ENCODE results near the gene SP9.
A peak's percentile ranks its signal among the peaks of the same experiment; 100 is the strongest.

Gene SP9

GRCh38 chr2:174338671-174339560 is 4.2 kb downstream of the SP9 start:
- Histone ChIP-seq H3K9me3 (ENCODE audit: control insufficient read depth, low read length) (no peaks in the 10 kb centered on the region), H3K27ac (ENCODE audit: insufficient read depth, low read length, poor library complexity, severe bottlenecking) (no peak overlapping the region), H3K36me3 (ENCODE audit: control insufficient read depth, insufficient read depth, low read length) (no peaks in the 10 kb centered on the region), H3K27me3 (replicated peaks; ENCODE audit: control insufficient read depth, insufficient read depth, low read length, poor library complexity, severe bottlenecking) (peaks cover 95% of the 10 kb centered on the region), H3K4me1 (ENCODE audit: control insufficient read depth, insufficient read depth, low read length, poor library complexity, severe bottlenecking) (peaks cover 73% of the 10 kb centered on the region), H3K4me3 (ENCODE audit: insufficient read depth, low read depth, low read length, poor library complexity, severe bottlenecking) (no peak overlapping the region)
- no peak for DNase-seq

- Histone ChIP-seq H3K4me3 (ENCODE audit: insufficient read depth, low read depth, low read length, poor library complexity, severe bottlenecking) (no peak overlapping the region), H3K9me3 (ENCODE audit: control insufficient read depth, low read length) (no peaks in the 10 kb centered on the region), H3K27me3 (replicated peaks; ENCODE audit: control insufficient read depth, insufficient read depth, low read length, poor library complexity, severe bottlenecking) (peaks cover 97% of the 10 kb centered on the region), H3K36me3 (ENCODE audit: control insufficient read depth, insufficient read depth, low read length) (no peaks in the 10 kb centered on the region), H3K4me1 (ENCODE audit: control insufficient read depth, insufficient read depth, low read length, poor library complexity, severe bottlenecking) (peaks cover 67% of the 10 kb centered on the region), H3K27ac (ENCODE audit: insufficient read depth, low read length, poor library complexity, severe bottlenecking) (no peak overlapping the region)
- DNase-seq, result no peak
Observed at GRCh38 chr2:174339561-174340399, 5.0 kb downstream of the SP9 start.

- H3K4me3 ChIP-seq (ENCODE audit: insufficient read depth, low read depth, low read length, poor library complexity, severe bottlenecking), result no peak overlapping the region
- no peak overlapping the region for H3K27ac ChIP-seq (ENCODE audit: insufficient read depth, low read length, poor library complexity, severe bottlenecking)
- no peaks in the 10 kb centered on the region for H3K36me3 ChIP-seq (ENCODE audit: control insufficient read depth, insufficient read depth, low read length)
- H3K9me3 ChIP-seq (ENCODE audit: control insufficient read depth, low read length), result no peaks in the 10 kb centered on the region
- DNase-seq, result no peak
- peaks cover 59% of the 10 kb centered on the region for H3K4me1 ChIP-seq (ENCODE audit: control insufficient read depth, insufficient read depth, low read length, poor library complexity, severe bottlenecking)
- peaks cover 92% of the 10 kb centered on the region for H3K27me3 ChIP-seq (replicated peaks; ENCODE audit: control insufficient read depth, insufficient read depth, low read length, poor library complexity, severe bottlenecking)
Observed at GRCh38 chr2:174340400-174341292, 5.9 kb downstream of the SP9 start.

- peaks cover 84% of the 10 kb centered on the region for H3K27me3 ChIP-seq (replicated peaks; ENCODE audit: control insufficient read depth, insufficient read depth, low read length, poor library complexity, severe bottlenecking)
- peaks cover 51% of the 10 kb centered on the region for H3K4me1 ChIP-seq (ENCODE audit: control insufficient read depth, insufficient read depth, low read length, poor library complexity, severe bottlenecking)
- no peaks in the 10 kb centered on the region for H3K9me3 ChIP-seq (ENCODE audit: control insufficient read depth, low read length)
- DNase-seq, result peak; percentile 75 to 77 (median 76)
- H3K36me3 ChIP-seq (ENCODE audit: control insufficient read depth, insufficient read depth, low read length), result no peaks in the 10 kb centered on the region
- H3K27ac ChIP-seq (ENCODE audit: insufficient read depth, low read length, poor library complexity, severe bottlenecking), result no peak overlapping the region
- H3K4me3 ChIP-seq (ENCODE audit: insufficient read depth, low read depth, low read length, poor library complexity, severe bottlenecking), result no peak overlapping the region
Observed at GRCh38 chr2:174341293-174341994, 6.7 kb downstream of the SP9 start.

GRCh38 chr2:174341995-174342685 is 7.4 kb downstream of the SP9 start:
- Histone ChIP-seq H3K4me3 (ENCODE audit: insufficient read depth, low read depth, low read length, poor library complexity, severe bottlenecking) (no peak overlapping the region), H3K4me1 (ENCODE audit: control insufficient read depth, insufficient read depth, low read length, poor library complexity, severe bottlenecking) (peaks cover 45% of the 10 kb centered on the region), H3K27ac (ENCODE audit: insufficient read depth, low read length, poor library complexity, severe bottlenecking) (no peak overlapping the region), H3K9me3 (ENCODE audit: control insufficient read depth, low read length) (no peaks in the 10 kb centered on the region), H3K36me3 (ENCODE audit: control insufficient read depth, insufficient read depth, low read length) (no peaks in the 10 kb centered on the region), H3K27me3 (replicated peaks; ENCODE audit: control insufficient read depth, insufficient read depth, low read length, poor library complexity, severe bottlenecking) (peaks cover 79% of the 10 kb centered on the region)
- DNase-seq, result no peak

- DNase-seq, result no peak
- H3K4me3 ChIP-seq (ENCODE audit: insufficient read depth, low read depth, low read length, poor library complexity, severe bottlenecking), result no peak overlapping the region
- H3K4me1 ChIP-seq (ENCODE audit: control insufficient read depth, insufficient read depth, low read length, poor library complexity, severe bottlenecking), result peaks cover 39% of the 10 kb centered on the region
- no peaks in the 10 kb centered on the region for H3K9me3 ChIP-seq (ENCODE audit: control insufficient read depth, low read length)
- peaks cover 74% of the 10 kb centered on the region for H3K27me3 ChIP-seq (replicated peaks; ENCODE audit: control insufficient read depth, insufficient read depth, low read length, poor library complexity, severe bottlenecking)
- H3K36me3 ChIP-seq (ENCODE audit: control insufficient read depth, insufficient read depth, low read length), result peaks cover 2% of the 10 kb centered on the region
- no peak overlapping the region for H3K27ac ChIP-seq (ENCODE audit: insufficient read depth, low read length, poor library complexity, severe bottlenecking)
Observed at GRCh38 chr2:174342686-174343342, 8.1 kb downstream of the SP9 start.

GRCh38 chr2:174343343-174343622 is 8.5 kb downstream of the SP9 start:
- Histone ChIP-seq H3K4me1 (ENCODE audit: control insufficient read depth, insufficient read depth, low read length, poor library complexity, severe bottlenecking) (peaks cover 38% of the 10 kb centered on the region), H3K4me3 (ENCODE audit: insufficient read depth, low read depth, low read length, poor library complexity, severe bottlenecking) (no peak overlapping the region), H3K9me3 (ENCODE audit: control insufficient read depth, low read length) (no peaks in the 10 kb centered on the region), H3K36me3 (ENCODE audit: control insufficient read depth, insufficient read depth, low read length) (peaks cover 6% of the 10 kb centered on the region), H3K27me3 (replicated peaks; ENCODE audit: control insufficient read depth, insufficient read depth, low read length, poor library complexity, severe bottlenecking) (peaks cover 69% of the 10 kb centered on the region), H3K27ac (ENCODE audit: insufficient read depth, low read length, poor library complexity, severe bottlenecking) (no peak overlapping the region)
- DNase-seq, result no peak

- Histone ChIP-seq H3K27me3 (replicated peaks; ENCODE audit: control insufficient read depth, insufficient read depth, low read length, poor library complexity, severe bottlenecking) (peaks cover 63% of the 10 kb centered on the region), H3K4me3 (ENCODE audit: insufficient read depth, low read depth, low read length, poor library complexity, severe bottlenecking) (no peak overlapping the region), H3K9me3 (ENCODE audit: control insufficient read depth, low read length) (no peaks in the 10 kb centered on the region), H3K36me3 (ENCODE audit: control insufficient read depth, insufficient read depth, low read length) (peaks cover 11% of the 10 kb centered on the region), H3K27ac (ENCODE audit: insufficient read depth, low read length, poor library complexity, severe bottlenecking) (no peak overlapping the region), H3K4me1 (ENCODE audit: control insufficient read depth, insufficient read depth, low read length, poor library complexity, severe bottlenecking) (peaks cover 38% of the 10 kb centered on the region)
- no peak for DNase-seq
Observed at GRCh38 chr2:174343623-174344455, 9.1 kb downstream of the SP9 start.

Measured in effector memory CD4-positive, alpha-beta T cell (primary cell).